Urothelium cell line (cell line): ENCODE data around the gene DLX5.

Source experiments
- DNase-seq: peaks from one replicate; pipeline ENCODE4 v3.0.0; 2011; ENCODE audit warnings: low spot score, mixed read lengths
- FAIRE-seq: peaks from 2 replicates; lab custom pipeline; 2011; peaks lifted over from hg19 to GRCh38; lab: Jason Lieb, UNC

DLX5 gene

GRCh38 chr7:96992192-96993005 lies 32.2 kb downstream of the DLX5 start:
- no peak for FAIRE-seq
- no peak for DNase-seq

GRCh38 chr7:96991546-96992191 lies 33.0 kb downstream of the DLX5 start:
- no peak for FAIRE-seq
- no peak for DNase-seq

GRCh38 chr7:96989859-96990317 lies 34.7 kb downstream of the DLX5 start:
- DNase-seq (no peak), FAIRE-seq (no peak)

- DNase-seq (no peak), FAIRE-seq (no peak)
Observed at GRCh38 chr7:96989241-96989858, 35.3 kb downstream of the DLX5 start.

GRCh38 chr7:96987719-96988118 lies 36.9 kb downstream of the DLX5 start:
- no peak for FAIRE-seq
- DNase-seq = no peak

- DNase-seq (no peak), FAIRE-seq (no peak)
Observed at GRCh38 chr7:96986901-96987300, 37.7 kb downstream of the DLX5 start.

GRCh38 chr7:96985992-96986391 lies 38.6 kb downstream of the DLX5 start:
- FAIRE-seq = no peak

GRCh38 chr7:96982586-96982985 lies 42.0 kb downstream of the DLX5 start:
- peak; percentile 26 for DNase-seq
- peak; percentile 9 for FAIRE-seq

More at GRCh38 chr7:96985992-96986391, 38.6 kb downstream of the DLX5 start:
- DNase-seq = no peak

- DNase-seq (no peak), FAIRE-seq (no peak)
Observed at GRCh38 chr7:96979551-96980276, 44.9 kb downstream of the DLX5 start.

GRCh38 chr7:96977445-96977844 lies 47.2 kb downstream of the DLX5 start:
- DNase-seq (no peak), FAIRE-seq (no peak)

- no peak for DNase-seq
- no peak for FAIRE-seq
Observed at GRCh38 chr7:96976106-96976505, 48.5 kb downstream of the DLX5 start.

GRCh38 chr7:96973986-96974385 lies 50.6 kb downstream of the DLX5 start:
- FAIRE-seq = no peak
- DNase-seq = no peak

GRCh38 chr7:96970739-96971138 lies 53.9 kb downstream of the DLX5 start:
- DNase-seq = no peak
- FAIRE-seq = no peak
